GM12878 (cell line): ENCODE results near the gene THBD. TPM values are rescaled to one million over a fixed set of nuclear protein-coding genes. Genes with fewer than 3 reads are reported as not detected.

Experiments used
- ATAC-seq: fragments of 200-7000 bp; cut with Tn5 transposase; 3 replicates; pipeline ENCODE4 v1.9.1; 2020; ENCODE audit warnings: mild to moderate bottlenecking, moderate library complexity
- BruUV-seq: library from RNA; stranded (reverse); fragments of 400-500 nt; replicated peaks from 2 replicates; lab custom pipeline; 2021; lab: Mats Ljungman, UMichigan
- CTCF ChIA-PET: fragments of 300-600 bp; sonication (Branson Sonifier 250); formaldehyde crosslinking; extraction: SDS; loops from one replicate; lab custom pipeline; 2021; ENCODE audit warnings: inconsistent platforms; lab: Yijun Ruan, JAX
- POLR2A ChIA-PET: fragments of 350-600 bp; formaldehyde crosslinking; extraction: SDS; loops from one replicate; lab custom pipeline; 2021; ENCODE audit warnings: inconsistent platforms; lab: Charles Lee
- RAD21 ChIA-PET: fragments of 300-600 bp; sonication (Branson Sonifier 250); formaldehyde crosslinking; loops from one replicate; lab custom pipeline; 2023; ENCODE audit warnings: antibody characterized with exemption; ENCODE audit not compliant: unreplicated experiment; lab: Charles Lee
- SMC1A ChIA-PET: fragments of 300-600 bp; sonication (Branson Sonifier 250); formaldehyde crosslinking; loops from one replicate; lab custom pipeline; 2023; ENCODE audit not compliant: unreplicated experiment, uncharacterized antibody; lab: Charles Lee
- DNase-seq: peaks from one replicate; pipeline ENCODE4 v3.0.0-alpha.2; 2011; ENCODE audit warnings: low read depth, low spot score
- FAIRE-seq: peaks from 3 replicates; lab custom pipeline; 2011; peaks lifted over from hg19 to GRCh38; lab: Jason Lieb, UNC
- H2AFZ ChIP-seq: 2 replicates; pipeline ENCODE4 v1.6.0; 2011; ENCODE audit warnings: low read depth, low read length, control low read depth; ENCODE audit not compliant: control insufficient read depth
- H3K27ac ChIP-seq: 2 replicates; pipeline ENCODE4 v1.5.1; 2011; ENCODE audit warnings: control low read depth; ENCODE audit not compliant: control insufficient read depth, insufficient read depth
- H3K27me3 ChIP-seq, 2 experiments: replicated peaks in 1 of 2; 2 replicates each; pipeline versions ENCODE4 v1.6.0 to v1.6.1; 2011; ENCODE audit warnings: low read length in 1 of 2; ENCODE audit not compliant: control insufficient read depth in 2 of 2, insufficient read depth in 2 of 2
- H3K36me3 ChIP-seq, 2 experiments: 2 replicates each; pipeline ENCODE4 v1.5.1; 2011; ENCODE audit warnings: low read length in 1 of 2; ENCODE audit not compliant: control insufficient read depth in 2 of 2, insufficient read depth in 2 of 2
- H3K4me1 ChIP-seq: 2 replicates; pipeline ENCODE4 v1.6.1; 2011; ENCODE audit warnings: mild to moderate bottlenecking, low read length, moderate library complexity, mixed read lengths; ENCODE audit not compliant: control insufficient read depth, insufficient read depth
- H3K4me2 ChIP-seq: 2 replicates; pipeline ENCODE4 v1.6.0; 2011; ENCODE audit warnings: control low read depth; ENCODE audit not compliant: control insufficient read depth, insufficient read depth
- H3K4me3 ChIP-seq: fragments of 200-600 bp; sonication (generic); 2 replicates; pipeline ENCODE4 v1.5.1; 2016
- H3K79me2 ChIP-seq: 2 replicates; pipeline ENCODE4 v1.6.0; 2011; ENCODE audit warnings: low read length; ENCODE audit not compliant: control insufficient read depth, insufficient read depth
- H3K9ac ChIP-seq: 2 replicates; pipeline ENCODE4 v1.8.0; 2011; ENCODE audit warnings: low read length, control low read depth, mixed read lengths; ENCODE audit not compliant: control insufficient read depth, insufficient read depth
- H3K9me3 ChIP-seq: replicated peaks from 3 replicates; pipeline ENCODE4 v1.5.1; 2011; ENCODE audit warnings: mild to moderate bottlenecking, low read length; ENCODE audit not compliant: control insufficient read depth, insufficient read depth
- H4K20me1 ChIP-seq: 2 replicates; pipeline ENCODE4 v1.6.0; 2011; ENCODE audit not compliant: control insufficient read depth, insufficient read depth
- CTCF ChIP-seq, 3 experiments: IDR thresholded peaks in 2 of 3; conservative IDR thresholded peaks in 1 of 3; 2 replicates each; pipeline ENCODE4 v1.5.1; 2011; ENCODE audit warnings: low read depth in 3 of 3, low read length in 3 of 3, mild to moderate bottlenecking in 3 of 3, control low read depth in 2 of 3, moderate library complexity in 2 of 3, inconsistent platforms in 1 of 3, mixed read lengths in 1 of 3; ENCODE audit not compliant: control insufficient read depth in 2 of 3, insufficient read depth in 1 of 3; ENCODE audit errors: extremely low read depth in 1 of 3
- JUNB ChIP-seq: IDR thresholded peaks from 2 replicates; pipeline ENCODE4 v1.6.1; 2016; ENCODE audit warnings: antibody characterized with exemption, mild to moderate bottlenecking
- NFXL1 ChIP-seq: fragments of 450-650 bp; IDR thresholded peaks from 2 replicates; pipeline ENCODE4 v1.6.1; 2017; ENCODE audit warnings: antibody characterized with exemption, mild to moderate bottlenecking, borderline replicate concordance
- RAD21 ChIP-seq: IDR thresholded peaks from 2 replicates; pipeline ENCODE4 v1.6.1; 2011; ENCODE audit warnings: mild to moderate bottlenecking, low read depth, low read length, moderate library complexity; ENCODE audit not compliant: insufficient read depth
- TBL1XR1 ChIP-seq: IDR thresholded peaks from 2 replicates; pipeline ENCODE4 v1.6.1; 2012; ENCODE audit warnings: low read depth, low read length, improper control_type of control experiment
- WGBS: methylation state at CpG from one replicate; pipeline ENCODE4 v1.1.6; 2016; ENCODE audit warnings: low lambda C conversion rate; ENCODE audit not compliant: insufficient replicate concordance, insufficient coverage; ENCODE audit errors: missing lambda C conversion rate; 5-methylcytosine and 5-hydroxymethylcytosine counted together
- in situ Hi-C: fragments of 300-500 bp; cut with MboI; formaldehyde crosslinking; loops from 9 replicates; pipeline ENCODE4 v1.14.3; 2018; ENCODE audit warnings: mixed read lengths
- intact Hi-C: fragments of 100-400 bp; cut with micrococcal nuclease; formaldehyde crosslinking; loops from one replicate; pipeline ENCODE4 v1.14.2; 2022; ENCODE audit not compliant: unreplicated experiment
- polyA plus RNA-seq, 11 experiments: library from polyadenylated mRNA; depleted of rRNA in 4 of 11; unstranded in 6 of 11; stranded (reverse) in 5 of 11; fragments of >200 nt; fragmentation: Nextera tagmentation in 4 of 11; fragmentation: Illumina TruSeq in 1 of 11; extraction: Ambion mirVana in 4 of 11; extraction: Trizol in 1 of 11; gene quantifications; 1 replicate in 1 of 11; 2 replicates in 10 of 11; pipeline versions ENCODE4 v1.2.1 to v1.2.3, GENCODE V29; 2011 to 2016; ENCODE audit warnings: inconsistent platforms in 2 of 11, missing spikeins in 2 of 11, low read depth in 1 of 11
- total RNA-seq, 4 experiments: library from RNA; depleted of rRNA in 3 of 4; stranded (reverse); fragments of >200 nt in 3 of 4; fragmentation: Illumina TruSeq in 1 of 4; extraction: Trizol in 1 of 4; gene quantifications; 2 replicates each; pipeline versions ENCODE4 v1.2.1 to v1.2.3, GENCODE V29; 2013 to 2021

The THBD gene
- total and polyA plus RNA-seq, 10 of the 15 experiments (the other 5 are each of a cell fraction or from before 2014, with no cell fraction given), result not detected

- in situ Hi-C loops, result no loop called here
- H3K27ac ChIP-seq, result no peak overlapping the region
- under 1% methylated on average over 8 of the region's 8 CpGs for WGBS
- no peaks in the 10 kb centered on the region for H3K9me3 ChIP-seq
- ChIA-PET POLR2A (no interaction called here), RAD21 (interaction anchor here (1.5 kb wide), 1 partner anchor 173 kb away, joined by 3 read pairs; no protein-coding TSS in a partner anchor), SMC1A (interaction anchor here (0.8 to 6.6 kb wide), 6 partner anchors 11 to 138 kb away, joined by 3 to 27 read pairs (median 4); no protein-coding TSS in a partner anchor), CTCF (interaction anchor here (0.7 to 2.9 kb wide), 8 partner anchors 11 to 370 kb away, joined by 3 to 11 read pairs (median 4); no protein-coding TSS in a partner anchor)
- no peaks in the 10 kb centered on the region for H3K79me2 ChIP-seq
- no peaks in the 10 kb centered on the region for H3K27me3 ChIP-seq
- no peaks in the 10 kb centered on the region for H4K20me1 ChIP-seq
- H3K9ac ChIP-seq, result no peak overlapping the region
- no peak for DNase-seq
- FAIRE-seq, result no peak
- H2AFZ ChIP-seq, result no peak overlapping the region
- H3K4me1 ChIP-seq, result no peaks in the 10 kb centered on the region
- intact Hi-C loops, result loop anchor here (5.0 kb wide), 1 partner anchor 130 kb away; no protein-coding TSS in a partner anchor
- BruUV-seq, result no TSS peak
- H3K36me3 ChIP-seq, result no peaks in the 10 kb centered on the region
- peak; percentile 31; the same call in 1 of the 3 replicates for ATAC-seq
- no peak overlapping the region for H3K4me2 ChIP-seq
- TF ChIP-seq CTCF (IDR thresholded peaks at IDR 0.05 in 2 of 3, conservative IDR thresholded peaks at IDR 0.05 in 1 of 3; ENCODE audit: control insufficient read depth in 2 of 3, extremely low read depth in 1 of 3, insufficient read depth in 1 of 3, low read depth in 3 of 3, low read length in 3 of 3) (peak in 2 of 3 experiments; percentile 13 to 14; a peak in 1 of 6 replicates), JUNB (no peak), TBL1XR1 (no peak), NFXL1 (no peak), RAD21 (peak; percentile 28; the same call in 1 of the 2 replicates)
- no peak overlapping the region for H3K4me3 ChIP-seq
These were observed 12.5 kb upstream of the THBD start for GRCh38 chr20:23061734-23062561.
